ENCODE measurements around the gene ANKS1A. TPM values are rescaled to one million over a fixed set of nuclear protein-coding genes. Genes with fewer than 3 reads are reported as not detected.

ANKS1A gene
- total RNA-seq, 1 experiment from 2014 or later: 26.5 TPM

DNA sequence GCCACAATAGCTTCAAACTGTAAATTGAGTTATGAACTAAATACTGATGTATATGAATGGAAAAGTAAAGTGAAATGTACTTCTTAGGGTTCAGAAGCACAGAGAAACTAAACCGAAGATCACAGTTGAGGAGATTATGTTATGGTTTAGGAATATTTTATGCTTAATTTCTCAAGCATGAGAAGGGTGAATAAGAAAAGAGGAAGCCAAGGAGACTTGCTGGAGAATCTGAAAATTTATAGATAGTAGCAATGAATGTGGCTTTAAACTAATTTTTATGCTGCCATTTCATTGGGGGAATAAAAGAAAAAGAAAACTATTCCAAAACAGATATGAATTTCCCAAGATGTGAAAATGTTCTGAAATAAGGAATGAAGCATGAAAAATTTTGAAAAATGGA, 5.6 kb downstream of the ANKS1A start:
- TF ChIP-seq, protein P1, sequence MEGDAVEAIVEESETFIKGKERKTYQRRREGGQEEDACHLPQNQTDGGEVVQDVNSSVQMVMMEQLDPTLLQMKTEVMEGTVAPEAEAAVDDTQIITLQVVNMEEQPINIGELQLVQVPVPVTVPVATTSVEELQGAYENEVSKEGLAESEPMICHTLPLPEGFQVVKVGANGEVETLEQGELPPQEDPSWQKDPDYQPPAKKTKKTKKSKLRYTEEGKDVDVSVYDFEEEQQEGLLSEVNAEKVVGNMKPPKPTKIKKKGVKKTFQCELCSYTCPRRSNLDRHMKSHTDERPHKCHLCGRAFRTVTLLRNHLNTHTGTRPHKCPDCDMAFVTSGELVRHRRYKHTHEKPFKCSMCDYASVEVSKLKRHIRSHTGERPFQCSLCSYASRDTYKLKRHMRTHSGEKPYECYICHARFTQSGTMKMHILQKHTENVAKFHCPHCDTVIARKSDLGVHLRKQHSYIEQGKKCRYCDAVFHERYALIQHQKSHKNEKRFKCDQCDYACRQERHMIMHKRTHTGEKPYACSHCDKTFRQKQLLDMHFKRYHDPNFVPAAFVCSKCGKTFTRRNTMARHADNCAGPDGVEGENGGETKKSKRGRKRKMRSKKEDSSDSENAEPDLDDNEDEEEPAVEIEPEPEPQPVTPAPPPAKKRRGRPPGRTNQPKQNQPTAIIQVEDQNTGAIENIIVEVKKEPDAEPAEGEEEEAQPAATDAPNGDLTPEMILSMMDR (conservative IDR thresholded peaks at IDR 0.05): no peak

More for the DNA sequence above, 5.6 kb downstream of the ANKS1A start:
- Histone ChIP-seq H3K79me1 (ENCODE audit: insufficient read depth, low read depth, low read length, poor library complexity, severe bottlenecking) (peaks cover 2% of the 10 kb centered on the region), H3K14ac (ENCODE audit: insufficient read depth, low read length) (no peak overlapping the region), H4K20me1 (ENCODE audit: control insufficient read depth, insufficient read depth, insufficient read length) (no peaks in the 10 kb centered on the region), H3K4me2 (ENCODE audit: insufficient read depth, insufficient read length, low read length) (no peak overlapping the region), H2BK12ac (ENCODE audit: insufficient read length, low read depth, low read length) (no peak overlapping the region), H3K9me3 (ENCODE audit: control insufficient read depth, low read depth, low read length) (no peaks in the 10 kb centered on the region), H3K27ac (ENCODE audit: insufficient read length, low read depth, low read length) (no peak overlapping the region), H3T11ph (ENCODE audit: low read length) (no peak overlapping the region), H3K4ac (ENCODE audit: low read depth, low read length) (no peak overlapping the region), H4K8ac (replicated peaks; ENCODE audit: insufficient read length, low read depth, low read length) (no peak overlapping the region), H2BK5ac (ENCODE audit: insufficient read length, low read length) (no peak overlapping the region), H2AK5ac (ENCODE audit: insufficient read length, low read length) (no peak overlapping the region), H4K5ac (ENCODE audit: insufficient read length, low read depth, low read length) (no peak overlapping the region), H3K27me3 (ENCODE audit: insufficient read depth, low read length) (no peaks in the 10 kb centered on the region), H3K18ac (ENCODE audit: insufficient read length, low read depth, low read length) (no peak overlapping the region), H3K79me2 (ENCODE audit: insufficient read depth, low read length) (peaks cover 5% of the 10 kb centered on the region; the same call in 1 of the 2 replicates), H4K91ac (ENCODE audit: insufficient read length, low read depth, low read length) (no peak overlapping the region), H2BK20ac (ENCODE audit: low read depth, low read length, poor library complexity, severe bottlenecking) (no peak overlapping the region), H3K23me2 (ENCODE audit: insufficient read length, low read depth, low read length, poor library complexity, severe bottlenecking) (peaks cover under 1% of the 10 kb centered on the region), H2BK120ac (ENCODE audit: low read depth, low read length, poor library complexity, severe bottlenecking) (no peak overlapping the region), H3K4me1 (ENCODE audit: insufficient read depth, low read length) (no peaks in the 10 kb centered on the region), H3K56ac (ENCODE audit: insufficient read length, low read depth, low read length) (no peak overlapping the region), H2BK15ac (ENCODE audit: low read depth, low read length) (no peak overlapping the region), H2AFZ (ENCODE audit: low read length) (no peak overlapping the region), H3K9ac (ENCODE audit: extremely low read depth, insufficient read length, low read length) (no peak overlapping the region), H3K23ac (ENCODE audit: insufficient read length, low read depth, low read length) (no peak overlapping the region)
- Mint-ChIP-seq H3K27ac (peak overlapping the region in 1 of 3 experiments; percentile 19; a peak in 1 of 7 replicates), H3K27me3 (ENCODE audit: low read depth) (no peaks in the 10 kb centered on the region), H3K4me3 (no peak overlapping the region), H3K4me1 (peaks cover 19 to 20% of the 10 kb centered on the region in 2 experiments), H3K36me3 (ENCODE audit: insufficient read depth in 1 of 3, low read depth in 3 of 3) (peaks cover 0 to 4% (median 0%) of the 10 kb centered on the region in 3 experiments; a peak in 2 of 7 replicates), H3K9me3 (no peaks in the 10 kb centered on the region)
- no CpG with 5 or more reads among the region's 1 CpG for WGBS (ENCODE audit: extremely low coverage, insufficient read length, low lambda C conversion rate)
- no peak for DNase-seq

Measured in H9 (cell line).